Measurements from ENCODE around the gene CLCN2. TPM values are rescaled to one million over a fixed set of nuclear protein-coding genes. Genes with fewer than 3 reads are reported as not detected.

Gene CLCN2
- polyA plus RNA-seq (2013, experiment 1 of 4), result 45.1 TPM
- polyA plus RNA-seq (2013, experiment 2 of 4), result 48.2 TPM
- 40.2 TPM for polyA plus RNA-seq (2013, experiment 3 of 4)
- 44.0 TPM for polyA plus RNA-seq (2013, experiment 4 of 4)

- H3K9me3 ChIP-seq (ENCODE audit: control insufficient read depth, low read length), result no peaks in the 10 kb centered on the region
- peak within 1 kb of the TSS; percentile 100 for H3K27ac ChIP-seq (ENCODE audit: insufficient read depth, low read depth, low read length, poor library complexity, severe bottlenecking)
- WGBS, 2 experiments, result 0% methylated on average over 56 of the region's 56 CpGs
- peaks cover 30% of the 10 kb centered on the region for H3K36me3 ChIP-seq (ENCODE audit: control insufficient read depth, insufficient read depth, low read length)
- no peaks in the 10 kb centered on the region for H3K27me3 ChIP-seq (ENCODE audit: control insufficient read depth, insufficient read depth, low read length, poor library complexity, severe bottlenecking)
- peaks cover 14% of the 10 kb centered on the region for H3K4me1 ChIP-seq (ENCODE audit: control insufficient read depth, insufficient read depth, low read length)
- H3K4me3 ChIP-seq (ENCODE audit: insufficient read depth, low read depth, low read length), result peak within 1 kb of the TSS; percentile 86
These were observed at the start of gene CLCN2, which contains the start of gene POLR2H for GRCh38 chr3:184361532-184361931. TSS of gene CLCN2 (minus strand) at chr3:184361605. CDS start at chr3:184361479, 126 bp downstream. TSS of gene POLR2H (plus strand) at chr3:184361710. CDS start at chr3:184363493, 1,783 bp downstream.

GRCh38 chr3:184409946-184410500 lies 48.6 kb upstream of the CLCN2 start:
- H3K4me1 ChIP-seq (ENCODE audit: control insufficient read depth, insufficient read depth, low read length), result no peaks in the 10 kb centered on the region
- 92 to 94% methylated on average over 12 of the region's 12 CpGs for WGBS, 2 experiments
- no peak overlapping the region for H3K4me3 ChIP-seq (ENCODE audit: insufficient read depth, low read depth, low read length)
- no peaks in the 10 kb centered on the region for H3K27me3 ChIP-seq (ENCODE audit: control insufficient read depth, insufficient read depth, low read length, poor library complexity, severe bottlenecking)
- no peaks in the 10 kb centered on the region for H3K36me3 ChIP-seq (ENCODE audit: control insufficient read depth, insufficient read depth, low read length)
- no peaks in the 10 kb centered on the region for H3K9me3 ChIP-seq (ENCODE audit: control insufficient read depth, low read length)
- no peak overlapping the region for H3K27ac ChIP-seq (ENCODE audit: insufficient read depth, low read depth, low read length, poor library complexity, severe bottlenecking)

- Histone ChIP-seq H3K36me3 (ENCODE audit: control insufficient read depth, insufficient read depth, low read length) (no peaks in the 10 kb centered on the region), H3K9me3 (ENCODE audit: control insufficient read depth, low read length) (no peaks in the 10 kb centered on the region), H3K4me3 (ENCODE audit: insufficient read depth, low read depth, low read length) (no peak overlapping the region), H3K27me3 (ENCODE audit: control insufficient read depth, insufficient read depth, low read length, poor library complexity, severe bottlenecking) (no peaks in the 10 kb centered on the region), H3K4me1 (ENCODE audit: control insufficient read depth, insufficient read depth, low read length) (no peaks in the 10 kb centered on the region), H3K27ac (ENCODE audit: insufficient read depth, low read depth, low read length, poor library complexity, severe bottlenecking) (no peak overlapping the region)
- WGBS, 2 experiments, result 95% methylated on average over 8 of the region's 8 CpGs
These were observed 48.0 kb upstream of the CLCN2 start for GRCh38 chr3:184409331-184409926.

- 88 to 91% methylated on average over 20 of the region's 20 CpGs for WGBS, 2 experiments
These were observed 43.9 kb upstream of the CLCN2 start for GRCh38 chr3:184405075-184406030.

GRCh38 chr3:184399410-184399809 lies 38.0 kb upstream of the CLCN2 start:
- no peak overlapping the region for H3K27ac ChIP-seq (ENCODE audit: insufficient read depth, low read depth, low read length, poor library complexity, severe bottlenecking)
- H3K9me3 ChIP-seq (ENCODE audit: control insufficient read depth, low read length), result no peaks in the 10 kb centered on the region
- H3K36me3 ChIP-seq (ENCODE audit: control insufficient read depth, insufficient read depth, low read length), result no peaks in the 10 kb centered on the region
- no peak overlapping the region for H3K4me3 ChIP-seq (ENCODE audit: insufficient read depth, low read depth, low read length)
- H3K4me1 ChIP-seq (ENCODE audit: control insufficient read depth, insufficient read depth, low read length), result no peaks in the 10 kb centered on the region
- H3K27me3 ChIP-seq (ENCODE audit: control insufficient read depth, insufficient read depth, low read length, poor library complexity, severe bottlenecking), result no peaks in the 10 kb centered on the region
- 10 to 14% methylated on average over 9 of the region's 9 CpGs for WGBS, 2 experiments

More at GRCh38 chr3:184405075-184406030, 43.9 kb upstream of the CLCN2 start:
- H3K4me1 ChIP-seq (ENCODE audit: control insufficient read depth, insufficient read depth, low read length), result no peaks in the 10 kb centered on the region
- no peak overlapping the region for H3K4me3 ChIP-seq (ENCODE audit: insufficient read depth, low read depth, low read length)
- H3K27ac ChIP-seq (ENCODE audit: insufficient read depth, low read depth, low read length, poor library complexity, severe bottlenecking), result no peak overlapping the region
- H3K9me3 ChIP-seq (ENCODE audit: control insufficient read depth, low read length), result no peaks in the 10 kb centered on the region
- H3K27me3 ChIP-seq (ENCODE audit: control insufficient read depth, insufficient read depth, low read length, poor library complexity, severe bottlenecking), result no peaks in the 10 kb centered on the region
- H3K36me3 ChIP-seq (ENCODE audit: control insufficient read depth, insufficient read depth, low read length), result no peaks in the 10 kb centered on the region

GRCh38 chr3:184395320-184395660 lies 33.9 kb upstream of the CLCN2 start:
- H3K4me3 ChIP-seq (ENCODE audit: insufficient read depth, low read depth, low read length), result no peak overlapping the region

GRCh38 chr3:184391266-184391665 lies 29.9 kb upstream of the CLCN2 start:
- H3K27me3 ChIP-seq (ENCODE audit: control insufficient read depth, insufficient read depth, low read length, poor library complexity, severe bottlenecking), result no peaks in the 10 kb centered on the region
- no peak overlapping the region for H3K4me3 ChIP-seq (ENCODE audit: insufficient read depth, low read depth, low read length)
- no peaks in the 10 kb centered on the region for H3K9me3 ChIP-seq (ENCODE audit: control insufficient read depth, low read length)
- H3K36me3 ChIP-seq (ENCODE audit: control insufficient read depth, insufficient read depth, low read length), result no peaks in the 10 kb centered on the region
- H3K4me1 ChIP-seq (ENCODE audit: control insufficient read depth, insufficient read depth, low read length), result no peaks in the 10 kb centered on the region
- no peak overlapping the region for H3K27ac ChIP-seq (ENCODE audit: insufficient read depth, low read depth, low read length, poor library complexity, severe bottlenecking)
- WGBS, 2 experiments, result 89 to 91% methylated on average over 3 of the region's 3 CpGs

More at GRCh38 chr3:184395320-184395660, 33.9 kb upstream of the CLCN2 start:
- Histone ChIP-seq H3K27ac (ENCODE audit: insufficient read depth, low read depth, low read length, poor library complexity, severe bottlenecking) (no peak overlapping the region), H3K9me3 (ENCODE audit: control insufficient read depth, low read length) (no peaks in the 10 kb centered on the region), H3K4me1 (ENCODE audit: control insufficient read depth, insufficient read depth, low read length) (no peaks in the 10 kb centered on the region), H3K36me3 (ENCODE audit: control insufficient read depth, insufficient read depth, low read length) (no peaks in the 10 kb centered on the region), H3K27me3 (ENCODE audit: control insufficient read depth, insufficient read depth, low read length, poor library complexity, severe bottlenecking) (no peaks in the 10 kb centered on the region)
- 90 to 93% methylated on average over 4 of the region's 5 CpGs for WGBS, 2 experiments

- no peak overlapping the region for H3K4me3 ChIP-seq (ENCODE audit: insufficient read depth, low read depth, low read length)
- no peaks in the 10 kb centered on the region for H3K27me3 ChIP-seq (ENCODE audit: control insufficient read depth, insufficient read depth, low read length, poor library complexity, severe bottlenecking)
- 87 to 90% methylated on average over 5 of the region's 5 CpGs for WGBS, 2 experiments
These were observed 28.6 kb upstream of the CLCN2 start for GRCh38 chr3:184389935-184390528.

GRCh38 chr3:184389384-184389783 lies 28.0 kb upstream of the CLCN2 start:
- no peak overlapping the region for H3K27ac ChIP-seq (ENCODE audit: insufficient read depth, low read depth, low read length, poor library complexity, severe bottlenecking)
- no peak overlapping the region for H3K4me3 ChIP-seq (ENCODE audit: insufficient read depth, low read depth, low read length)
- no peaks in the 10 kb centered on the region for H3K4me1 ChIP-seq (ENCODE audit: control insufficient read depth, insufficient read depth, low read length)
- no peaks in the 10 kb centered on the region for H3K27me3 ChIP-seq (ENCODE audit: control insufficient read depth, insufficient read depth, low read length, poor library complexity, severe bottlenecking)
- no peaks in the 10 kb centered on the region for H3K36me3 ChIP-seq (ENCODE audit: control insufficient read depth, insufficient read depth, low read length)
- H3K9me3 ChIP-seq (ENCODE audit: control insufficient read depth, low read length), result no peaks in the 10 kb centered on the region
- WGBS, 2 experiments, result 69 to 70% methylated on average over 5 of the region's 5 CpGs

More at GRCh38 chr3:184389935-184390528, 28.6 kb upstream of the CLCN2 start:
- Histone ChIP-seq H3K27ac (ENCODE audit: insufficient read depth, low read depth, low read length, poor library complexity, severe bottlenecking) (no peak overlapping the region), H3K36me3 (ENCODE audit: control insufficient read depth, insufficient read depth, low read length) (no peaks in the 10 kb centered on the region), H3K9me3 (ENCODE audit: control insufficient read depth, low read length) (no peaks in the 10 kb centered on the region), H3K4me1 (ENCODE audit: control insufficient read depth, insufficient read depth, low read length) (no peaks in the 10 kb centered on the region)

- Histone ChIP-seq H3K27me3 (ENCODE audit: control insufficient read depth, insufficient read depth, low read length, poor library complexity, severe bottlenecking) (no peaks in the 10 kb centered on the region), H3K36me3 (ENCODE audit: control insufficient read depth, insufficient read depth, low read length) (no peaks in the 10 kb centered on the region), H3K4me3 (ENCODE audit: insufficient read depth, low read depth, low read length) (no peak overlapping the region), H3K27ac (ENCODE audit: insufficient read depth, low read depth, low read length, poor library complexity, severe bottlenecking) (no peak overlapping the region), H3K4me1 (ENCODE audit: control insufficient read depth, insufficient read depth, low read length) (no peaks in the 10 kb centered on the region), H3K9me3 (ENCODE audit: control insufficient read depth, low read length) (no peaks in the 10 kb centered on the region)
- 88 to 89% methylated on average over 8 of the region's 8 CpGs for WGBS, 2 experiments
These were observed 27.5 kb upstream of the CLCN2 start for GRCh38 chr3:184388936-184389230.

Data from ectodermal cell (in vitro differentiated cells).